ENCODE measurements around the gene HSD11B2.

The HSD11B2 gene

GRCh38 chr16:67396159-67397035 lies 34.5 kb upstream of the HSD11B2 start:
- DNase-seq, result peak; percentile 76

- no peak for DNase-seq
Observed at GRCh38 chr16:67397036-67397801, 33.7 kb upstream of the HSD11B2 start.

- DNase-seq, result no peak
Observed at GRCh38 chr16:67397812-67398545, 32.9 kb upstream of the HSD11B2 start.

- DNase-seq, result no peak
Observed at GRCh38 chr16:67398546-67399217, 32.2 kb upstream of the HSD11B2 start.

- no peak for DNase-seq
Observed at GRCh38 chr16:67399218-67399733, 31.6 kb upstream of the HSD11B2 start.

GRCh38 chr16:67399749-67400704 lies 30.9 kb upstream of the HSD11B2 start:
- DNase-seq, result peak; percentile 31

- no peak for DNase-seq
Observed at GRCh38 chr16:67400901-67401300, 30.0 kb upstream of the HSD11B2 start.

- no peak for DNase-seq
Observed at GRCh38 chr16:67403976-67404555, 26.9 kb upstream of the HSD11B2 start.

GRCh38 chr16:67404740-67405226 lies 26.1 kb upstream of the HSD11B2 start:
- no peak for DNase-seq

GRCh38 chr16:67405336-67405735 lies 25.6 kb upstream of the HSD11B2 start:
- no peak for DNase-seq

- DNase-seq, result no peak
Observed at GRCh38 chr16:67406111-67406971, 24.6 kb upstream of the HSD11B2 start.

- DNase-seq, result no peak
Observed at GRCh38 chr16:67407176-67407787, 23.6 kb upstream of the HSD11B2 start.

GRCh38 chr16:67407788-67408452 lies 23.0 kb upstream of the HSD11B2 start:
- DNase-seq, result no peak

GRCh38 chr16:67409631-67410030 lies 21.3 kb upstream of the HSD11B2 start:
- DNase-seq, result no peak

- DNase-seq, result no peak
Observed at GRCh38 chr16:67411339-67411738, 19.6 kb upstream of the HSD11B2 start.

GRCh38 chr16:67412294-67412693 lies 18.6 kb upstream of the HSD11B2 start:
- no peak for DNase-seq

GRCh38 chr16:67413978-67414911 lies 16.7 kb upstream of the HSD11B2 start:
- DNase-seq, result no peak

All from NCI-H774 (cell line).